Neural cell (in vitro differentiated cells): ENCODE results near the gene SGCD. TPM values are rescaled to one million over a fixed set of nuclear protein-coding genes. Genes with fewer than 3 reads are reported as not detected.

ENCODE experiments used
- H2AFZ ChIP-seq: fragments of 200-600, 300-800 bp; sonication (generic), shearing (Covaris generic); 2 replicates; pipeline ENCODE4 v1.6.0; 2014; ENCODE audit warnings: low read depth, mild to moderate bottlenecking, antibody characterized with exemption, low read length, moderate library complexity
- H3F3A ChIP-seq: fragments of 200-600 bp; shearing (Covaris generic); 2 replicates; pipeline ENCODE4 v1.6.1; 2016; ENCODE audit warnings: mild to moderate bottlenecking, moderate library complexity, mixed read lengths, antibody characterized with exemption, low read length; ENCODE audit not compliant: insufficient read depth, poor library complexity, severe bottlenecking
- H3K27ac ChIP-seq: fragments of 200-600, 300-800 bp; sonication (generic), shearing (Covaris generic); 2 replicates; pipeline ENCODE4 v1.5.1; 2014; ENCODE audit warnings: mild to moderate bottlenecking, low read length, moderate library complexity
- H3K27me3 ChIP-seq: fragments of 300-800, 200-600 bp; sonication (generic), shearing (Covaris generic); 2 replicates; pipeline ENCODE4 v1.6.0; 2014; ENCODE audit warnings: mild to moderate bottlenecking, low read depth, low read length, moderate library complexity; ENCODE audit not compliant: insufficient read depth
- H3K36me3 ChIP-seq: fragments of 300-800, 200-600 bp; sonication (generic), shearing (Covaris generic); 2 replicates; pipeline ENCODE4 v1.5.1; 2014; ENCODE audit warnings: mild to moderate bottlenecking, antibody characterized with exemption, low read length, moderate library complexity; ENCODE audit not compliant: insufficient read depth
- H3K4me2 ChIP-seq: fragments of 300-800, 200-600 bp; sonication (generic), shearing (Covaris generic); 2 replicates; pipeline ENCODE4 v1.6.0; 2014; ENCODE audit warnings: mild to moderate bottlenecking, low read length
- H3K4me3 ChIP-seq: fragments of 300-800, 200-600 bp; sonication (generic), shearing (Covaris generic); 2 replicates; pipeline ENCODE4 v1.5.1; 2014; ENCODE audit warnings: mild to moderate bottlenecking, low read length, moderate library complexity
- H3K79me2 ChIP-seq: fragments of 200-600 bp; shearing (Covaris generic); replicated peaks from 2 replicates; pipeline ENCODE4 v1.6.0; 2014; ENCODE audit warnings: mild to moderate bottlenecking, low read length, moderate library complexity; ENCODE audit not compliant: insufficient read depth
- H3K9ac ChIP-seq: fragments of 300-800, 200-600 bp; sonication (generic), shearing (Covaris generic); 2 replicates; pipeline ENCODE4 v1.6.1; 2016; ENCODE audit warnings: mild to moderate bottlenecking, low read length, mixed read lengths
- H3K9me2 ChIP-seq: fragments of 200-600 bp; shearing (Covaris generic); 2 replicates; pipeline ENCODE4 v1.6.1; 2016; ENCODE audit warnings: mild to moderate bottlenecking, low read length, mixed read lengths; ENCODE audit not compliant: insufficient read depth
- H3K9me3 ChIP-seq: fragments of 200-600, 300-800 bp; sonication (generic), shearing (Covaris generic); 2 replicates; pipeline ENCODE4 v1.6.1; 2016; ENCODE audit warnings: mild to moderate bottlenecking, mixed run types, low read length, moderate library complexity, mixed read lengths
- H4K20me1 ChIP-seq: fragments of 200-600 bp; shearing (Covaris generic); 2 replicates; pipeline ENCODE4 v1.6.1; 2016; ENCODE audit warnings: mild to moderate bottlenecking, mixed run types; ENCODE audit not compliant: insufficient read depth
- CTCF ChIP-seq: fragments of 450-650 bp; IDR thresholded peaks from 2 replicates; pipeline ENCODE4 v1.5.1; 2014; ENCODE audit warnings: antibody characterized with exemption, mild to moderate bottlenecking, moderate library complexity; ENCODE audit not compliant: poor library complexity, severe bottlenecking
- EP300 ChIP-seq: fragments of 450-650 bp; conservative IDR thresholded peaks from 2 replicates; pipeline ENCODE4 v1.6.1; 2014; ENCODE audit warnings: antibody characterized with exemption, mild to moderate bottlenecking, moderate library complexity; ENCODE audit not compliant: poor library complexity, severe bottlenecking
- EZH2 ChIP-seq: fragments of 200-600, 300-800 bp; shearing (Covaris generic), sonication (generic); IDR thresholded peaks from 2 replicates; pipeline ENCODE4 v1.6.1; 2014; ENCODE audit warnings: antibody characterized with exemption, low read length, borderline replicate concordance, mild to moderate bottlenecking; ENCODE audit not compliant: insufficient read depth, poor library complexity, severe bottlenecking
- MXI1 ChIP-seq: fragments of 450-650 bp; conservative IDR thresholded peaks from 2 replicates; pipeline ENCODE4 v1.6.1; 2014; ENCODE audit warnings: antibody characterized with exemption, mild to moderate bottlenecking; ENCODE audit not compliant: poor library complexity, severe bottlenecking
- POLR2AphosphoS5 ChIP-seq: IDR thresholded peaks from 2 replicates; pipeline ENCODE4 v1.6.1; 2012
- RAD21 ChIP-seq: fragments of 450-650 bp; conservative IDR thresholded peaks from 2 replicates; pipeline ENCODE4 v1.6.1; 2014; ENCODE audit warnings: antibody characterized with exemption, mild to moderate bottlenecking, moderate library complexity
- REST ChIP-seq: IDR thresholded peaks from 2 replicates; pipeline ENCODE4 v1.6.1; 2012; ENCODE audit warnings: borderline replicate concordance
- SMC3 ChIP-seq: fragments of 450-650 bp; conservative IDR thresholded peaks from 2 replicates; pipeline ENCODE4 v1.6.1; 2014; ENCODE audit warnings: antibody characterized with exemption, mild to moderate bottlenecking, moderate library complexity; ENCODE audit not compliant: poor library complexity
- TAF1 ChIP-seq: IDR thresholded peaks from 2 replicates; pipeline ENCODE4 v1.6.1; 2012; ENCODE audit warnings: low read depth
- polyA plus RNA-seq: library from polyadenylated mRNA; depleted of rRNA; stranded (reverse); fragments of >200 nt; gene quantifications from 2 replicates; pipeline ENCODE4 v1.2.3, GENCODE V29; 2014

The SGCD gene
- polyA plus RNA-seq, 1 donor from 2014 or later = 3.4 TPM

GRCh38 chr5:156434471-156434870, 107.5 kb downstream of the SGCD start:
- H3K27ac ChIP-seq = no peak overlapping the region
- no peak overlapping the region for H3K4me2 ChIP-seq
- no peak overlapping the region for H3K4me3 ChIP-seq
- no peaks in the 10 kb centered on the region for H3K9me2 ChIP-seq
- no peak for TF ChIP-seq EP300
- no peak for TF ChIP-seq MXI1
- TF ChIP-seq SMC3 = no peak
- TF ChIP-seq REST = no peak
- no peaks in the 10 kb centered on the region for H3F3A ChIP-seq
- H4K20me1 ChIP-seq = no peaks in the 10 kb centered on the region
- no peaks in the 10 kb centered on the region for H3K9me3 ChIP-seq
- no peak overlapping the region for H3K9ac ChIP-seq
- no peaks in the 10 kb centered on the region for H3K79me2 ChIP-seq
- H3K36me3 ChIP-seq = no peaks in the 10 kb centered on the region
- no peak overlapping the region for H2AFZ ChIP-seq
- H3K27me3 ChIP-seq = no peaks in the 10 kb centered on the region

GRCh38 chr5:156435101-156435500, 108.1 kb downstream of the SGCD start:
- H3K4me2 ChIP-seq = no peak overlapping the region
- TF ChIP-seq EP300 (no peak), REST (no peak), POLR2AphosphoS5 (no peak), EZH2 (no peak), CTCF (no peak), SMC3 (no peak), TAF1 (no peak), RAD21 (no peak), MXI1 (no peak)
- no peak overlapping the region for H2AFZ ChIP-seq
- H3F3A ChIP-seq = no peaks in the 10 kb centered on the region
- no peak overlapping the region for H3K27ac ChIP-seq
- H3K9ac ChIP-seq = no peak overlapping the region
- no peak overlapping the region for H3K4me3 ChIP-seq
- H4K20me1 ChIP-seq = no peaks in the 10 kb centered on the region
- H3K27me3 ChIP-seq = no peaks in the 10 kb centered on the region
- no peaks in the 10 kb centered on the region for H3K79me2 ChIP-seq
- no peaks in the 10 kb centered on the region for H3K9me2 ChIP-seq
- H3K9me3 ChIP-seq = no peaks in the 10 kb centered on the region
- no peaks in the 10 kb centered on the region for H3K36me3 ChIP-seq
